A549 (cell line): ENCODE data around the gene PSMD13. TPM values are rescaled to one million over a fixed set of nuclear protein-coding genes. Genes with fewer than 3 reads are reported as not detected.

ENCODE experiments used
- ATAC-seq, 2 experiments: fragments of 200-7000 bp in 1 of 2; fragments of >200 bp in 1 of 2; cut with Nextera tagmentation in 1 of 2; cut with Tn5 transposase in 1 of 2; 3 replicates each; pipeline versions ENCODE4 v1.8.0 to v1.9.1; 2018 to 2020; ENCODE audit warnings: mild to moderate bottlenecking in 1 of 2, moderate library complexity in 1 of 2
- CTCF ChIA-PET: fragments of 300-600 bp; sonication (Branson Sonifier 250); formaldehyde crosslinking; extraction: SDS; loops from one replicate; lab custom pipeline; 2021; ENCODE audit warnings: antibody characterized with exemption, inconsistent platforms; lab: Yijun Ruan, JAX
- POLR2A ChIA-PET: fragments of 350-600 bp; formaldehyde crosslinking; extraction: SDS; loops from one replicate; lab custom pipeline; 2021; ENCODE audit warnings: antibody characterized with exemption, inconsistent platforms; lab: Yijun Ruan, JAX
- DNase-seq, 2 experiments: peaks; one replicate each; pipeline versions ENCODE4 v3.0.0 to v3.0.0-alpha.2; 2011 to 2016; ENCODE audit warnings: low read depth in 1 of 2, low spot score in 1 of 2
- FAIRE-seq: peaks from 2 replicates; lab custom pipeline; 2011; peaks lifted over from hg19 to GRCh38; lab: Jason Lieb, UNC
- H3K27ac ChIP-seq, 2 experiments: fragments of >200 bp; sonication (Bioruptor Twin); formaldehyde crosslinking; 3 replicates each; pipeline ENCODE4 v1.5.1; 2016 to 2017
- H3K4me1 ChIP-seq: fragments of >200 bp; sonication (Bioruptor Twin); formaldehyde crosslinking; 3 replicates; pipeline ENCODE4 v1.6.1; 2016
- H3K4me2 ChIP-seq: fragments of >200 bp; sonication (Bioruptor Twin); formaldehyde crosslinking; 3 replicates; pipeline ENCODE4 v1.6.1; 2016
- H3K4me3 ChIP-seq: fragments of >200 bp; sonication (Bioruptor Twin); formaldehyde crosslinking; 3 replicates; pipeline ENCODE4 v1.5.1; 2016
- H3K9me3 ChIP-seq: fragments of >200 bp; sonication (Bioruptor Twin); formaldehyde crosslinking; 3 replicates; pipeline ENCODE4 v1.6.1; 2016
- CBX8 ChIP-seq: fragments of 200-600 bp; sonication (generic); IDR thresholded peaks from 2 replicates; pipeline ENCODE4 v1.6.1; 2016
- CEBPB ChIP-seq, 2 experiments: fragments of >200 bp in 1 of 2; sonication (Bioruptor Twin) in 1 of 2; formaldehyde crosslinking in 1 of 2; IDR thresholded peaks; 2 replicates each; pipeline ENCODE4 v1.6.1; 2012 to 2016
- CHD4 ChIP-seq: fragments of 200-600 bp; sonication (generic); IDR thresholded peaks from 2 replicates; pipeline ENCODE4 v1.6.1; 2016; ENCODE audit warnings: antibody characterized with exemption, mild to moderate bottlenecking, borderline replicate concordance
- E2F6 ChIP-seq: IDR thresholded peaks from 2 replicates; pipeline ENCODE4 v1.6.1; 2012; ENCODE audit warnings: low read depth, borderline replicate concordance
- ELK1 ChIP-seq: fragments of 150-350 bp; IDR thresholded peaks from 2 replicates; pipeline ENCODE4 v1.6.1; 2014; ENCODE audit warnings: low read depth, mild to moderate bottlenecking, low read length
- EP300 ChIP-seq, 2 experiments: fragments of >200 bp; sonication (Bioruptor Twin); formaldehyde crosslinking; IDR thresholded peaks; 2 replicates in 1 of 2; 3 replicates in 1 of 2; pipeline ENCODE4 v1.6.1; 2016 to 2017
- FOXS1 ChIP-seq: fragments of 250-450 bp; sonication (Bioruptor Pico); IDR thresholded peaks from 2 replicates; pipeline ENCODE4 v1.5.0; 2020; ENCODE audit warnings: mild to moderate bottlenecking, moderate library complexity
- HDAC2 ChIP-seq: fragments of 200-600 bp; sonication (generic); IDR thresholded peaks from 2 replicates; pipeline ENCODE4 v1.6.1; 2016
- HMGXB4 ChIP-seq: fragments of 250-450 bp; sonication (Bioruptor Pico); IDR thresholded peaks from 2 replicates; pipeline ENCODE4 v1.5.0; 2021; ENCODE audit warnings: mild to moderate bottlenecking, moderate library complexity, borderline replicate concordance
- HOXB13 ChIP-seq: fragments of 250-450 bp; sonication (Bioruptor Pico); IDR thresholded peaks from 2 replicates; pipeline ENCODE4 v1.5.0; 2020; ENCODE audit warnings: low read depth, mild to moderate bottlenecking, moderate library complexity
- HOXB5 ChIP-seq: fragments of 250-450 bp; sonication (Bioruptor Pico); IDR thresholded peaks from 2 replicates; pipeline ENCODE4 v1.5.0; 2020; ENCODE audit warnings: mild to moderate bottlenecking, moderate library complexity
- MAZ ChIP-seq: fragments of 150-350 bp; IDR thresholded peaks from 2 replicates; pipeline ENCODE4 v1.6.1; 2014; ENCODE audit warnings: antibody characterized with exemption, low read depth, low read length, borderline replicate concordance
- PHF8 ChIP-seq: fragments of 200-600 bp; sonication (generic); IDR thresholded peaks from 2 replicates; pipeline ENCODE4 v1.6.1; 2016; ENCODE audit warnings: low read depth, mild to moderate bottlenecking, antibody characterized with exemption, moderate library complexity, borderline replicate concordance
- POLR2AphosphoS2 ChIP-seq: conservative IDR thresholded peaks from 2 replicates; pipeline ENCODE4 v1.6.1; 2012; ENCODE audit warnings: low read length, improper control_type of control experiment, inconsistent platforms
- RARB ChIP-seq: fragments of 250-450 bp; sonication (Bioruptor Pico); IDR thresholded peaks from 2 replicates; pipeline ENCODE4 v1.8.0; 2021; ENCODE audit warnings: mild to moderate bottlenecking, moderate library complexity
- RCOR1 ChIP-seq: fragments of 150-350 bp; IDR thresholded peaks from 2 replicates; pipeline ENCODE4 v1.6.1; 2014; ENCODE audit warnings: antibody characterized with exemption, low read length, low read depth
- RFX5 ChIP-seq: fragments of 450-650 bp; IDR thresholded peaks from 2 replicates; pipeline ENCODE4 v1.7.1; 2014; ENCODE audit warnings: antibody characterized with exemption, mild to moderate bottlenecking, moderate library complexity
- SMC3 ChIP-seq: fragments of >200 bp; sonication (Bioruptor Twin); formaldehyde crosslinking; IDR thresholded peaks from 3 replicates; pipeline ENCODE4 v1.6.1; 2018; ENCODE audit warnings: inconsistent platforms
- USF2 ChIP-seq: fragments of 450-650 bp; IDR thresholded peaks from 2 replicates; pipeline ENCODE4 v1.6.1; 2014; ENCODE audit warnings: antibody characterized with exemption
- ZNF302 ChIP-seq: fragments of 250-450 bp; sonication (Bioruptor Pico); IDR thresholded peaks from 2 replicates; pipeline ENCODE4 v1.9.0; 2021; ENCODE audit warnings: inconsistent platforms, mild to moderate bottlenecking, moderate library complexity
- ZSCAN20 ChIP-seq: fragments of 250-450 bp; sonication (Bioruptor Pico); IDR thresholded peaks from 2 replicates; pipeline ENCODE4 v1.8.0; 2022; ENCODE audit warnings: mild to moderate bottlenecking, moderate library complexity
- WGBS: methylation state at CpG from one replicate; pipeline ENCODE4 v1.1.6; 2017; ENCODE audit errors: missing lambda C conversion rate; 5-methylcytosine and 5-hydroxymethylcytosine counted together
- polyA plus RNA-seq, 4 experiments: library from polyadenylated mRNA; depleted of rRNA in 3 of 4; stranded (reverse); fragments of >200 nt; fragmentation: RNase III in 1 of 4; extraction: RNeasy Plus Mini Kit Qiagen cat#74134 plus additional on column Dnase treatment in 1 of 4; gene quantifications; 2 replicates in 3 of 4; 3 replicates in 1 of 4; pipeline ENCODE4 v1.2.3, GENCODE V29; 2011 to 2017
- TF ChIP-seq, protein P1 (sequence below): fragments of >200 bp; sonication (Bioruptor Twin); formaldehyde crosslinking; IDR thresholded peaks from 2 replicates; pipeline ENCODE4 v1.6.1; 2016

Gene PSMD13
- polyA plus RNA-seq, 2 of the 4 experiments (the other 2 are of a cell fraction), result 153 to 198 TPM

DNA sequence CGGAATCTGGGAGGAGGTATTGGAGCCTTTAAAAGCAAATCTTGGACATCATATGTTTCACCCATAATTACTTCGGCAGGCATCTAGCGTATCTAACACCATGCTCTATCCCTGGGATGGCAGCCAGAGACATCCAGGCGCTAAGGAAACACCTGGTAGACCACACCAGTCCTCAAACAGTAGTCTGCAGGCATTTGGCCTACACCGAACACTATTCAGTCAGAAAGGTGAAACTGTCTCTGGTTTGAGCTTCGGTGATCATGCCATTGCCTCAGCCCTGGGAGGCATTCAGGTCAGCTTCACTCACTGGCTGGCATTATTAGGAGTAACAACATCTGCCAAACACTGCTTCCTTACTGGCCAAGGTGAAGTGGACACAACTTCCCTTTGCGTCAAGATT lies 12.4 kb upstream of the PSMD13 start:
- WGBS, result 97% methylated on average over 7 of the region's 7 CpGs
- FAIRE-seq (no peak), ATAC-seq (no peak), DNase-seq (no peak)
- no peak overlapping the region for H3K4me2 ChIP-seq
- no peak overlapping the region for H3K4me3 ChIP-seq
- POLR2A ChIA-PET, result no interaction called here
- H3K27ac ChIP-seq, result no peak overlapping the region
- no peaks in the 10 kb centered on the region for H3K9me3 ChIP-seq
- CTCF ChIA-PET, result interaction anchor here (0.6 to 1.0 kb wide), 2 partner anchors 8 to 95 kb away, joined by 3 read pairs; no protein-coding TSS in a partner anchor
- no peak for TF ChIP-seq SMC3
- TF ChIP-seq, protein P1, sequence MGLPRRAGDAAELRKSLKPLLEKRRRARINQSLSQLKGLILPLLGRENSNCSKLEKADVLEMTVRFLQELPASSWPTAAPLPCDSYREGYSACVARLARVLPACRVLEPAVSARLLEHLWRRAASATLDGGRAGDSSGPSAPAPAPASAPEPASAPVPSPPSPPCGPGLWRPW, result no peak
- no peak for TF ChIP-seq CEBPB (IDR thresholded peaks at IDR 0.05)
- TF ChIP-seq ZSCAN20 (CRISPR knock-in tag), result no peak
- TF ChIP-seq PHF8, result no peak
- H3K4me1 ChIP-seq, result no peaks in the 10 kb centered on the region

- CTCF ChIA-PET, result interaction anchor here (2.5 kb wide), 1 partner anchor 10 kb away, joined by 9 read pairs; no protein-coding TSS in a partner anchor
- 95% methylated on average over 10 of the region's 10 CpGs for WGBS
- no peak overlapping the region for H3K27ac ChIP-seq
- H3K4me3 ChIP-seq, result no peak overlapping the region
- H3K4me1 ChIP-seq, result no peaks in the 10 kb centered on the region
- ATAC-seq (no peak), DNase-seq (no peak), FAIRE-seq (no peak)
- H3K4me2 ChIP-seq, result no peak overlapping the region
- TF ChIP-seq, protein P1, result no peak
- TF ChIP-seq ZSCAN20 (CRISPR knock-in tag), result no peak
- no peak for TF ChIP-seq HDAC2
- no peak for TF ChIP-seq CBX8
- TF ChIP-seq POLR2AphosphoS2, result no peak
- no peak for TF ChIP-seq HOXB13 (CRISPR knock-in tag)
- no peak for TF ChIP-seq ELK1
- TF ChIP-seq CEBPB (IDR thresholded peaks at IDR 0.05), result no peak
- TF ChIP-seq ZNF302 (CRISPR knock-in tag), result no peak
- TF ChIP-seq HMGXB4 (CRISPR knock-in tag), result no peak
- TF ChIP-seq RCOR1, result no peak
- TF ChIP-seq EP300 (IDR thresholded peaks at IDR 0.05), result no peak
- TF ChIP-seq RARB (CRISPR knock-in tag), result no peak
- TF ChIP-seq, all 56 proteins: peak for 0
- no peaks in the 10 kb centered on the region for H3K9me3 ChIP-seq
- POLR2A ChIA-PET, result no interaction called here
Measured at GRCh38 chr11:225734-226453, 10.9 kb upstream of the PSMD13 start.

- 81% methylated on average over 6 of the region's 6 CpGs for WGBS
- Histone ChIP-seq H3K4me3 (no peak overlapping the region), H3K9me3 (no peaks in the 10 kb centered on the region), H3K4me2 (no peak overlapping the region), H3K4me1 (no peaks in the 10 kb centered on the region), H3K27ac (no peak overlapping the region)
- ATAC-seq, result no peak
- CTCF ChIA-PET, result interaction anchor here (0.8 to 2.5 kb wide), 5 partner anchors 12 to 176 kb away, joined by 3 to 9 read pairs (median 3); no protein-coding TSS in a partner anchor
- no peak for FAIRE-seq
- TF ChIP-seq FOXS1 (no peak), RCOR1 (no peak), RARB (CRISPR knock-in tag) (no peak), RFX5 (no peak), CHD4 (no peak), MAZ (no peak), HOXB5 (CRISPR knock-in tag) (no peak), CEBPB (IDR thresholded peaks at IDR 0.05) (no peak), USF2 (no peak), E2F6 (no peak)
- POLR2A ChIA-PET, result interaction anchor here (1.1 kb wide), 1 partner anchor 20 kb away, joined by 4 read pairs; the partner anchor contains the start of genes BET1L and RIC8A
- no peak for DNase-seq
Measured at GRCh38 chr11:227824-228379, 8.9 kb upstream of the PSMD13 start.
